ENCODE results near the gene KIAA1671.
"Not testable (repeated sequence)": the region's sequence is repeated elsewhere in the genome, so short reads cannot be mapped to it uniquely, and the experiment has no call there.

Gene KIAA1671

GRCh38 chr22:24951942-24952836 lies at the start of gene KIAA1671:
KIAA1671 (plus strand) TSS chr22:24952716; CDS start chr22:25028000, 75,284 bp downstream.
- FAIRE-seq = no peak

- FAIRE-seq = no peak
Measured at GRCh38 chr22:24905909-24906308, 46.6 kb upstream of the KIAA1671 start.

GRCh38 chr22:24907101-24907500 lies 45.4 kb upstream of the KIAA1671 start:
- not testable (repeated sequence) for FAIRE-seq

GRCh38 chr22:24920029-24920428 lies 32.5 kb upstream of the KIAA1671 start:
- no peak for FAIRE-seq

GRCh38 chr22:24925586-24926427 lies 26.7 kb upstream of the KIAA1671 start:
- FAIRE-seq = no peak

- no peak for FAIRE-seq
Measured at GRCh38 chr22:24926428-24926725, 26.1 kb upstream of the KIAA1671 start.

GRCh38 chr22:24926849-24927579 lies 25.5 kb upstream of the KIAA1671 start:
- FAIRE-seq = no peak

- no peak for FAIRE-seq
Measured at GRCh38 chr22:24928322-24928721, 24.2 kb upstream of the KIAA1671 start.

- FAIRE-seq = no peak
Measured at GRCh38 chr22:24930678-24931077, 21.8 kb upstream of the KIAA1671 start.

- FAIRE-seq = no peak
Measured at GRCh38 chr22:24935771-24936483, 16.6 kb upstream of the KIAA1671 start.

- FAIRE-seq = no peak
Measured at GRCh38 chr22:24937114-24937513, 15.4 kb upstream of the KIAA1671 start.

GRCh38 chr22:24938741-24939341 lies 13.7 kb upstream of the KIAA1671 start:
- no peak for FAIRE-seq

- FAIRE-seq = no peak
Measured at GRCh38 chr22:24942301-24942700, 10.2 kb upstream of the KIAA1671 start.

- no peak for FAIRE-seq
Measured at GRCh38 chr22:24944217-24944937, 8.1 kb upstream of the KIAA1671 start.

GRCh38 chr22:24945430-24945829 lies 7.1 kb upstream of the KIAA1671 start:
- no peak for FAIRE-seq

GRCh38 chr22:24947383-24947782 lies 5.1 kb upstream of the KIAA1671 start:
- FAIRE-seq = no peak

GRCh38 chr22:24947881-24948280 lies 4.6 kb upstream of the KIAA1671 start:
- FAIRE-seq = no peak

- FAIRE-seq = no peak
Measured at GRCh38 chr22:24948356-24949202, 3.9 kb upstream of the KIAA1671 start.

- FAIRE-seq = no peak
Measured at GRCh38 chr22:24950272-24950902, 2.1 kb upstream of the KIAA1671 start.
